AG09309 (cell line): ENCODE data around the gene SATB2.

Experiments
- DNase-seq: peaks from one replicate; pipeline ENCODE4 v3.0.0-alpha.2; 2010; ENCODE audit warnings: low read depth
- H3K4me3 ChIP-seq: 2 replicates; pipeline ENCODE4 v1.5.1; 2011; ENCODE audit warnings: mild to moderate bottlenecking, low read depth, low read length, moderate library complexity; ENCODE audit not compliant: control insufficient read depth
- CTCF ChIP-seq: IDR thresholded peaks from 2 replicates; pipeline ENCODE4 v1.5.1; 2011; ENCODE audit warnings: mild to moderate bottlenecking, low read depth, low read length, inconsistent platforms; ENCODE audit not compliant: insufficient read depth, control insufficient read depth; ENCODE audit errors: missing control alignments

SATB2 gene

GRCh38 chr2:199259671-199260070 lies 198.1 kb downstream of the SATB2 start:
- TF ChIP-seq CTCF = no peak
- no peak overlapping the region for H3K4me3 ChIP-seq
- DNase-seq = no peak

GRCh38 chr2:199258291-199258690 lies 199.4 kb downstream of the SATB2 start:
- peak; percentile 52 for TF ChIP-seq CTCF
- no peak for DNase-seq
- H3K4me3 ChIP-seq = no peak overlapping the region

GRCh38 chr2:199257261-199258224 lies 200.2 kb downstream of the SATB2 start:
- TF ChIP-seq CTCF = no peak
- H3K4me3 ChIP-seq = no peak overlapping the region
- no peak for DNase-seq

- TF ChIP-seq CTCF = no peak
- no peak for DNase-seq
- no peak overlapping the region for H3K4me3 ChIP-seq
These were observed 227.6 kb downstream of the SATB2 start for GRCh38 chr2:199230091-199230490.

- DNase-seq = peak; percentile 92
- no peak for TF ChIP-seq CTCF
- no peak overlapping the region for H3K4me3 ChIP-seq
These were observed 228.6 kb downstream of the SATB2 start for GRCh38 chr2:199228887-199229819.

- TF ChIP-seq CTCF = no peak
- no peak for DNase-seq
These were observed 233.9 kb downstream of the SATB2 start for GRCh38 chr2:199223791-199224190.

More at GRCh38 chr2:199223791-199224190, 233.9 kb downstream of the SATB2 start:
- H3K4me3 ChIP-seq = no peak overlapping the region
